Spleen (tissue), 7 donors: Measurements from ENCODE around the gene LINC01488.

ENCODE experiments used
- CTCF ChIP-seq, 11 experiments: fragments of 200-600 bp in 7 of 11; fragments of 450-650 bp in 4 of 11; sonication (generic) in 4 of 11; IDR thresholded peaks in 8 of 11; conservative IDR thresholded peaks in 3 of 11; 1 replicate in 7 of 11; 2 replicates in 4 of 11; pipeline versions ENCODE4 v1.4.0 to v1.8.0; 2016 to 2021; ENCODE audit warnings: antibody characterized with exemption in 11 of 11, inconsistent platforms in 4 of 11, mild to moderate bottlenecking in 1 of 11
- POLR2A ChIP-seq, 3 donors: fragments of 450-650 bp; IDR thresholded peaks; one replicate each; pipeline ENCODE4 v1.5.1; 2017; ENCODE audit warnings: antibody characterized with exemption in 3 of 3, mild to moderate bottlenecking in 1 of 3
- POLR2AphosphoS5 ChIP-seq, 3 donors: sonication (generic); formaldehyde crosslinking; IDR thresholded peaks; one replicate each; pipeline ENCODE4 v1.5.1; 2017; ENCODE audit warnings: antibody characterized with exemption in 3 of 3
- donor health status: DM: no; HTN: no; CAD: no; lungs with moderate emphysema.
- donor health status: DM: no; HTN: no; CAD: no.
- donor health status: DM: no; HTN: no; CAD: no.

- TF ChIP-seq CTCF (IDR thresholded peaks at IDR 0.05 in 8 of 11, conservative IDR thresholded peaks at IDR 0.05 in 3 of 11) (no peak), POLR2A (IDR thresholded peaks at IDR 0.05) (no peak), POLR2AphosphoS5 (IDR thresholded peaks at IDR 0.05) (no peak)
Measured at GRCh38 chr11:69515271-69516245, 34.1 kb downstream of the LINC01488 start.
